HL-60 (cell line): ENCODE data around the gene DHTKD1.

ENCODE experiments used
- DNase-seq, 2 experiments: peaks; one replicate each; pipeline ENCODE4 v3.0.0-alpha.2; 2010 to 2020; ENCODE audit warnings: low read depth in 1 of 2, low spot score in 1 of 2
- H3K27ac ChIP-seq: fragments of 250-450 bp; sonication (Bioruptor Pico); replicated peaks from 2 replicates; pipeline ENCODE4 v1.5.1; 2020; ENCODE audit warnings: mild to moderate bottlenecking, moderate library complexity
- H3K27me3 ChIP-seq: fragments of 250-450 bp; sonication (Bioruptor Pico); 2 replicates; pipeline ENCODE4 v1.5.1; 2021; ENCODE audit warnings: mild to moderate bottlenecking, moderate library complexity; ENCODE audit not compliant: insufficient read depth, poor library complexity, severe bottlenecking
- H3K4me3 ChIP-seq: replicated peaks from 2 replicates; pipeline ENCODE4 v1.5.1; 2011; ENCODE audit warnings: mild to moderate bottlenecking, control low read depth, low read length; ENCODE audit not compliant: insufficient read depth
- GABPA ChIP-seq: IDR thresholded peaks from 2 replicates; pipeline ENCODE4 v1.6.1; 2012; ENCODE audit warnings: low read depth
- POLR2AphosphoS5 ChIP-seq: IDR thresholded peaks from 2 replicates; pipeline ENCODE4 v1.6.1; 2012; ENCODE audit warnings: low read depth
- SPI1 ChIP-seq: IDR thresholded peaks from 2 replicates; pipeline ENCODE4 v1.6.1; 2012; ENCODE audit warnings: low read depth, mild to moderate bottlenecking, borderline replicate concordance
- TF ChIP-seq, protein P1 (sequence below): IDR thresholded peaks from 2 replicates; pipeline ENCODE4 v1.6.1; 2012; ENCODE audit warnings: low read depth; ENCODE audit not compliant: insufficient replicate concordance
- TF ChIP-seq, protein P2 (sequence below): IDR thresholded peaks from one replicate; pipeline ENCODE4 v1.5.1; 2011; ENCODE audit warnings: low read length, control low read depth, inconsistent platforms; ENCODE audit not compliant: insufficient read depth

DHTKD1 gene

DNA sequence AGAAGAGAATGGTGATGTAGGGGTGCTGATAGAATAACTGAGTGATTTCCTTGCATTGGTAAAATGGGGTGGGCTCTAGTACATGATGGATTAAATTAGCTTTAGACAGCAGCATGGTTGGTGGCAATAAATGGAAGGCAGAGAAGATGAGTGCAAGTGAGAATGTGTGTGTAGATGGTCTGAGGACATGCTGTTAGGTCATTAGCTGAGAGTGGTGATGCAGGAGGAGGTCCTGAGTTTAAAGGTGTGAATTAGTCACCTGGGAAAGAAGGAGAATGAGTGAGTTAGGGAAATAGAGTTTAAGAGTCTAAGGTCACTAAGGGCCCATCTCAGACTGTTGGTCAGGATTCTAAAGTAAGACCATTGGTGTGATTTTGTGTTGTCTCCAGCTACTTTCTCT, 42.8 kb downstream of the DHTKD1 start:
- no peak for DNase-seq
- TF ChIP-seq, protein P1, sequence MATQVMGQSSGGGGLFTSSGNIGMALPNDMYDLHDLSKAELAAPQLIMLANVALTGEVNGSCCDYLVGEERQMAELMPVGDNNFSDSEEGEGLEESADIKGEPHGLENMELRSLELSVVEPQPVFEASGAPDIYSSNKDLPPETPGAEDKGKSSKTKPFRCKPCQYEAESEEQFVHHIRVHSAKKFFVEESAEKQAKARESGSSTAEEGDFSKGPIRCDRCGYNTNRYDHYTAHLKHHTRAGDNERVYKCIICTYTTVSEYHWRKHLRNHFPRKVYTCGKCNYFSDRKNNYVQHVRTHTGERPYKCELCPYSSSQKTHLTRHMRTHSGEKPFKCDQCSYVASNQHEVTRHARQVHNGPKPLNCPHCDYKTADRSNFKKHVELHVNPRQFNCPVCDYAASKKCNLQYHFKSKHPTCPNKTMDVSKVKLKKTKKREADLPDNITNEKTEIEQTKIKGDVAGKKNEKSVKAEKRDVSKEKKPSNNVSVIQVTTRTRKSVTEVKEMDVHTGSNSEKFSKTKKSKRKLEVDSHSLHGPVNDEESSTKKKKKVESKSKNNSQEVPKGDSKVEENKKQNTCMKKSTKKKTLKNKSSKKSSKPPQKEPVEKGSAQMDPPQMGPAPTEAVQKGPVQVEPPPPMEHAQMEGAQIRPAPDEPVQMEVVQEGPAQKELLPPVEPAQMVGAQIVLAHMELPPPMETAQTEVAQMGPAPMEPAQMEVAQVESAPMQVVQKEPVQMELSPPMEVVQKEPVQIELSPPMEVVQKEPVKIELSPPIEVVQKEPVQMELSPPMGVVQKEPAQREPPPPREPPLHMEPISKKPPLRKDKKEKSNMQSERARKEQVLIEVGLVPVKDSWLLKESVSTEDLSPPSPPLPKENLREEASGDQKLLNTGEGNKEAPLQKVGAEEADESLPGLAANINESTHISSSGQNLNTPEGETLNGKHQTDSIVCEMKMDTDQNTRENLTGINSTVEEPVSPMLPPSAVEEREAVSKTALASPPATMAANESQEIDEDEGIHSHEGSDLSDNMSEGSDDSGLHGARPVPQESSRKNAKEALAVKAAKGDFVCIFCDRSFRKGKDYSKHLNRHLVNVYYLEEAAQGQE, result no peak
- no peak for TF ChIP-seq SPI1
- TF ChIP-seq POLR2AphosphoS5, result no peak
- TF ChIP-seq GABPA, result no peak
- TF ChIP-seq, protein P2, sequence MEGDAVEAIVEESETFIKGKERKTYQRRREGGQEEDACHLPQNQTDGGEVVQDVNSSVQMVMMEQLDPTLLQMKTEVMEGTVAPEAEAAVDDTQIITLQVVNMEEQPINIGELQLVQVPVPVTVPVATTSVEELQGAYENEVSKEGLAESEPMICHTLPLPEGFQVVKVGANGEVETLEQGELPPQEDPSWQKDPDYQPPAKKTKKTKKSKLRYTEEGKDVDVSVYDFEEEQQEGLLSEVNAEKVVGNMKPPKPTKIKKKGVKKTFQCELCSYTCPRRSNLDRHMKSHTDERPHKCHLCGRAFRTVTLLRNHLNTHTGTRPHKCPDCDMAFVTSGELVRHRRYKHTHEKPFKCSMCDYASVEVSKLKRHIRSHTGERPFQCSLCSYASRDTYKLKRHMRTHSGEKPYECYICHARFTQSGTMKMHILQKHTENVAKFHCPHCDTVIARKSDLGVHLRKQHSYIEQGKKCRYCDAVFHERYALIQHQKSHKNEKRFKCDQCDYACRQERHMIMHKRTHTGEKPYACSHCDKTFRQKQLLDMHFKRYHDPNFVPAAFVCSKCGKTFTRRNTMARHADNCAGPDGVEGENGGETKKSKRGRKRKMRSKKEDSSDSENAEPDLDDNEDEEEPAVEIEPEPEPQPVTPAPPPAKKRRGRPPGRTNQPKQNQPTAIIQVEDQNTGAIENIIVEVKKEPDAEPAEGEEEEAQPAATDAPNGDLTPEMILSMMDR, result no peak
- Histone ChIP-seq H3K27me3 (no peaks in the 10 kb centered on the region), H3K27ac (no peak overlapping the region; the same call in 1 of the 2 replicates), H3K4me3 (no peak overlapping the region)

DNA sequence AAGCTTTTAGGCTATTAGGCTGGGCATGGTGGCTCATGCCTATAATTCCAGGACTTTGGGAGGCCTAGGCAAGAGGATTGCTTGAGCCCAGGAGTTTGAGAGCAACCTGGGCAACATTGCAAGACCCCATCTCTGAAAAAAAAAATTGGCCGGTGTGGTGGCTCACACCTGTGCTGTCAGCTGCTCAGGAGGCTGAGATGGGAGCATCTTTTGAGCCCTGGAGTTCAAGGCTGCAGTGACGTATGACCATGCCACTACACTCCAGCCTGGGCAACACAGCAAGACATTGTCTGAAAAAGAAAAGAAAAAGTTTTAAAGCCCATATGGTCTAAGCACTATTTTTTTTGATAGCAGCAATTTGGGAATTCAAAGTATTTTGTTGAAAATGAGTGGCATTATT, 44.9 kb downstream of the DHTKD1 start:
- H3K27me3 ChIP-seq, result no peaks in the 10 kb centered on the region
- H3K27ac ChIP-seq, result peak overlapping the region; percentile 67

DNA sequence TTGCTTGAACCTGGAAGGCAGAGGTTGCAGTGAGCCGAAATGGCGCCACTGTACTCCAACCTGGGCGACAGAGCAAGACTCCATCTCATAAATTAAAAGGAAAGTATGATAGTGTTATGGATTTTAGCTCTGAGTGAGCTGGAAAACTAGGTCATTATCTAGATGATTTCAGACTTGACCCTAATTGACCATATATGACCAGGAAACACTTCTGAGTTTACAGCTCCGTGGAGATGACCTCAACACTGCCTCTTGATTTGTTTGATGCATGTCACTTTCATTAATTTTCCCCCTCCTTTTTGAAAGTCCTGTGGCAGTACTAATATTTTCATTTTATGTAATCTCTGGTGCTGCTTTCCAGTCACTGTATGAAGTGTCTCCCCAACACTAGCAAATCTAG, 52.9 kb downstream of the DHTKD1 start:
- Histone ChIP-seq H3K27ac (no peak overlapping the region), H3K27me3 (no peaks in the 10 kb centered on the region), H3K4me3 (no peak overlapping the region)
- no peak for DNase-seq
- TF ChIP-seq, protein P2, result no peak
- no peak for TF ChIP-seq SPI1
- no peak for TF ChIP-seq POLR2AphosphoS5
- no peak for TF ChIP-seq GABPA
- TF ChIP-seq, protein P1, result no peak

More for the DNA sequence above, 44.9 kb downstream of the DHTKD1 start:
- no peak for TF ChIP-seq GABPA
- TF ChIP-seq, protein P2, result no peak
- no peak for TF ChIP-seq SPI1
- TF ChIP-seq, protein P1, result no peak
- TF ChIP-seq POLR2AphosphoS5, result no peak
- DNase-seq, result no peak
- H3K4me3 ChIP-seq, result no peak overlapping the region
